Measurements from ENCODE around the gene SON.

- no peak for TF ChIP-seq CTCF (IDR thresholded peaks at IDR 0.05)
- no peak for TF ChIP-seq POLR2A (IDR thresholded peaks at IDR 0.05)
These were observed 17.0 kb downstream of the SON start for GRCh38 chr21:33559813-33560212.
